Endothelial cell of umbilical vein (primary cell): ENCODE data around the gene PAAF1. TPM values are rescaled to one million over a fixed set of nuclear protein-coding genes. Genes with fewer than 3 reads are reported as not detected.

Source experiments
- BruUV-seq: library from RNA; stranded (reverse); fragments of 400-500 nt; replicated peaks from 2 replicates; lab custom pipeline; 2021; lab: Mats Ljungman, UMichigan
- CTCF ChIA-PET: fragments of 300-600, 350-600 bp; sonication (Branson Sonifier 250); formaldehyde crosslinking; loops from one replicate; lab custom pipeline; 2021; ENCODE audit warnings: antibody characterized with exemption, inconsistent platforms; lab: Charles Lee
- POLR2A ChIA-PET: fragments of 300-600, 350-600 bp; sonication (Branson Sonifier 250); formaldehyde crosslinking; loops from one replicate; lab custom pipeline; 2021; ENCODE audit warnings: antibody characterized with exemption, inconsistent platforms; lab: Charles Lee
- DNase-seq: peaks from one replicate; pipeline ENCODE4 v3.0.0-alpha.2; 2011; ENCODE audit warnings: low read depth, low spot score
- FAIRE-seq: peaks from 2 replicates; lab custom pipeline; 2011; peaks lifted over from hg19 to GRCh38; lab: Jason Lieb, UNC
- H2AFZ ChIP-seq: 2 replicates; pipeline ENCODE4 v1.6.0; 2012; ENCODE audit warnings: low read depth, low read length, control low read depth, inconsistent platforms
- H3K27ac ChIP-seq: 2 replicates; pipeline ENCODE4 v1.5.1; 2011; ENCODE audit warnings: low read depth, mild to moderate bottlenecking, control low read depth, low read length, moderate library complexity; ENCODE audit not compliant: insufficient read depth
- H3K27me3 ChIP-seq, 2 experiments: 2 replicates each; pipeline versions ENCODE4 v1.6.0 to v1.6.1; 2011; ENCODE audit warnings: low read length in 2 of 2, mixed read lengths in 1 of 2; ENCODE audit not compliant: control insufficient read depth in 2 of 2, insufficient read depth in 2 of 2
- H3K36me3 ChIP-seq, 2 experiments: 2 replicates in 1 of 2; 3 replicates in 1 of 2; pipeline ENCODE4 v1.5.1; 2011; ENCODE audit warnings: low read length in 2 of 2, mild to moderate bottlenecking in 1 of 2, moderate library complexity in 1 of 2; ENCODE audit not compliant: control insufficient read depth in 2 of 2, insufficient read depth in 2 of 2; ENCODE audit errors: extremely low read depth in 1 of 2
- H3K4me1 ChIP-seq: 3 replicates; pipeline ENCODE4 v1.5.1; 2011; ENCODE audit warnings: mild to moderate bottlenecking, low read length; ENCODE audit not compliant: control insufficient read depth, insufficient read depth; ENCODE audit errors: extremely low read depth
- H3K4me2 ChIP-seq: 2 replicates; pipeline ENCODE4 v1.6.1; 2011; ENCODE audit warnings: low read length, control low read depth, mixed read lengths; ENCODE audit not compliant: insufficient read depth
- H3K4me3 ChIP-seq, 3 experiments: fragments of 200-600 bp in 1 of 3; sonication (generic), shearing (Covaris generic) in 1 of 3; replicated peaks in 1 of 3; 2 replicates each; pipeline ENCODE4 v1.5.1; 2011 to 2016; ENCODE audit warnings: control low read depth in 3 of 3, low read length in 3 of 3, mild to moderate bottlenecking in 2 of 3, inconsistent platforms in 1 of 3, low read depth in 1 of 3, moderate library complexity in 1 of 3; ENCODE audit not compliant: insufficient read depth in 1 of 3
- H3K79me2 ChIP-seq: 2 replicates; pipeline ENCODE4 v1.6.0; 2012; ENCODE audit warnings: low read length, inconsistent platforms; ENCODE audit not compliant: control insufficient read depth, insufficient read depth
- H3K9ac ChIP-seq: replicated peaks from 2 replicates; pipeline ENCODE3; 2011; ENCODE audit warnings: low read length, control low read depth; ENCODE audit not compliant: insufficient read depth; ENCODE audit errors: extremely low read depth
- H3K9me1 ChIP-seq: replicated peaks from 3 replicates; pipeline ENCODE4 v1.6.0; 2011; ENCODE audit warnings: mild to moderate bottlenecking, low read length; ENCODE audit not compliant: control insufficient read depth, insufficient read depth; ENCODE audit errors: extremely low read depth
- H3K9me3 ChIP-seq: replicated peaks from 2 replicates; pipeline ENCODE4 v1.5.1; 2012; ENCODE audit warnings: low read length, inconsistent platforms; ENCODE audit not compliant: control insufficient read depth, insufficient read depth
- H4K20me1 ChIP-seq: replicated peaks from 2 replicates; pipeline ENCODE3; 2011; ENCODE audit warnings: mild to moderate bottlenecking, low read length; ENCODE audit not compliant: control insufficient read depth, insufficient read depth; ENCODE audit errors: extremely low read depth
- CTCF ChIP-seq, 2 donors: IDR thresholded peaks; 1 replicate in 1 of 2; 2 replicates in 1 of 2; pipeline ENCODE4 v1.5.1; 2011; ENCODE audit warnings: low read length in 2 of 2, mild to moderate bottlenecking in 2 of 2, moderate library complexity in 2 of 2, control low read depth in 1 of 2, inconsistent platforms in 1 of 2, low read depth in 1 of 2; ENCODE audit not compliant: insufficient read depth in 1 of 2; ENCODE audit errors: extremely low read depth in 1 of 2
- EZH2 ChIP-seq: IDR thresholded peaks from 2 replicates; pipeline ENCODE4 v1.6.1; 2012; ENCODE audit warnings: borderline replicate concordance, low read depth, mild to moderate bottlenecking, moderate library complexity, low read length, inconsistent platforms; ENCODE audit not compliant: severe bottlenecking
- JUN ChIP-seq: IDR thresholded peaks from 2 replicates; pipeline ENCODE4 v1.6.1; 2011; ENCODE audit warnings: borderline replicate concordance, low read depth; ENCODE audit not compliant: insufficient read length, insufficient read depth
- MAX ChIP-seq: IDR thresholded peaks from 2 replicates; pipeline ENCODE4 v1.6.1; 2011; ENCODE audit not compliant: insufficient read depth, insufficient read length
- MYC ChIP-seq: IDR thresholded peaks from one replicate; pipeline ENCODE4 v1.6.1; 2011; ENCODE audit warnings: mild to moderate bottlenecking, low read depth, low read length
- dilution Hi-C: fragments of 300-500 bp; cut with MboI; formaldehyde crosslinking; loops from one replicate; pipeline ENCODE4 v1.15.0; 2019; ENCODE audit warnings: low sequenced_read_pairs; ENCODE audit not compliant: extremely low pct_ligation_motif_present
- intact Hi-C: fragments of 100-400 bp; cut with micrococcal nuclease; formaldehyde crosslinking; loops from one replicate; pipeline ENCODE4 v1.10.0; 2022
- polyA plus RNA-seq, 4 experiments: library from polyadenylated mRNA; depleted of rRNA in 3 of 4; stranded (reverse) in 3 of 4; unstranded in 1 of 4; fragments of >200 nt; gene quantifications; 2 replicates each; pipeline versions ENCODE4 v1.2.1 to v1.2.3, GENCODE V29; 2011 to 2012; ENCODE audit warnings: missing spikeins in 1 of 4
- total RNA-seq: library from RNA; stranded (reverse); gene quantifications from 2 replicates; pipeline ENCODE4 v1.2.3, GENCODE V29; 2021

Gene PAAF1
- total and polyA plus RNA-seq, 2 donors (not counting 3 experiments of a cell fraction or from before 2014, with no cell fraction given) = 9.8 to 16.1 TPM

- intact Hi-C loops = no loop called here
- no peak for TF ChIP-seq CTCF (IDR thresholded peaks at IDR 0.05; ENCODE audit: extremely low read depth in 1 of 2, insufficient read depth in 1 of 2, low read depth in 1 of 2, low read length in 2 of 2)
- no peak for TF ChIP-seq MYC
- no peak for TF ChIP-seq MAX
- no peak for TF ChIP-seq EZH2
- CTCF ChIA-PET = no interaction called here
Observed at GRCh38 chr11:73913472-73913871, 36.7 kb downstream of the PAAF1 start.

GRCh38 chr11:73914284-73914683, 37.5 kb downstream of the PAAF1 start:
- DNase-seq (no peak), FAIRE-seq (no peak)
- Histone ChIP-seq H3K4me3 (no peak overlapping the region), H3K79me2 (no peaks in the 10 kb centered on the region), H2AFZ (no peak overlapping the region), H3K27me3 (no peaks in the 10 kb centered on the region), H4K20me1 (no peaks in the 10 kb centered on the region), H3K4me2 (no peak overlapping the region), H3K9ac (no peak overlapping the region), H3K9me1 (no peaks in the 10 kb centered on the region), H3K27ac (no peak overlapping the region), H3K36me3 (peaks cover under 1 to 7% of the 10 kb centered on the region in 2 experiments), H3K4me1 (no peaks in the 10 kb centered on the region), H3K9me3 (no peaks in the 10 kb centered on the region)
- BruUV-seq = no TSS peak
- dilution Hi-C loops = no loop called here
- intact Hi-C loops = no loop called here
- no peak for TF ChIP-seq JUN
- CTCF ChIA-PET = no interaction called here
- POLR2A ChIA-PET = no interaction called here

More at GRCh38 chr11:73913472-73913871, 36.7 kb downstream of the PAAF1 start:
- H3K27ac ChIP-seq = no peak overlapping the region
- H3K36me3 ChIP-seq = peaks cover 2% of the 10 kb centered on the region in 2 experiments
- no TSS peak for BruUV-seq
- no peak overlapping the region for H3K9ac ChIP-seq
- POLR2A ChIA-PET = no interaction called here
- H3K4me3 ChIP-seq = no peak overlapping the region
- H3K79me2 ChIP-seq = no peaks in the 10 kb centered on the region
- H3K9me3 ChIP-seq = no peaks in the 10 kb centered on the region
- H3K4me1 ChIP-seq = no peaks in the 10 kb centered on the region
- H2AFZ ChIP-seq = no peak overlapping the region
- FAIRE-seq = no peak
- H3K4me2 ChIP-seq = no peak overlapping the region
- H3K9me1 ChIP-seq = no peaks in the 10 kb centered on the region
- dilution Hi-C loops = no loop called here
- H4K20me1 ChIP-seq = no peaks in the 10 kb centered on the region
- H3K27me3 ChIP-seq = no peaks in the 10 kb centered on the region
- no peak for DNase-seq
